Breast epithelium (tissue), 4 donors: ENCODE results near the gene ADGRG3. TPM values are rescaled to one million over a fixed set of nuclear protein-coding genes. Genes with fewer than 3 reads are reported as not detected.

Experiments used
- DNase-seq, 2 donors: peaks; one replicate each; pipeline ENCODE4 v3.0.0-alpha.2; 2019; ENCODE audit warnings: low spot score in 2 of 2
- H3K27ac ChIP-seq, 2 donors: fragments of 200-600 bp; sonication (generic) in 1 of 2; one replicate each; pipeline ENCODE4 v1.5.1; 2016 to 2019; ENCODE audit warnings: mild to moderate bottlenecking in 1 of 2
- H3K27me3 ChIP-seq, 2 donors: fragments of 200-600 bp; sonication (generic) in 1 of 2; one replicate each; pipeline versions ENCODE4 v1.5.1 to v1.6.0; 2017 to 2019; ENCODE audit warnings: control low read depth in 1 of 2, mild to moderate bottlenecking in 1 of 2
- H3K36me3 ChIP-seq: fragments of 200-600 bp; one replicate; pipeline ENCODE4 v1.5.1; 2019
- H3K4me1 ChIP-seq, 2 donors: fragments of 200-600 bp; sonication (generic); one replicate each; pipeline ENCODE4 v1.5.1; 2016 to 2019; ENCODE audit warnings: control low read depth in 1 of 2
- H3K4me3 ChIP-seq, 3 donors: fragments of 200-600 bp; sonication (generic); 1 replicate in 2 of 3; 2 replicates in 1 of 3; pipeline ENCODE4 v1.5.1; 2016 to 2019; ENCODE audit warnings: mild to moderate bottlenecking in 3 of 3, moderate library complexity in 2 of 3
- H3K9me3 ChIP-seq, 2 donors: fragments of 200-600 bp; sonication (generic) in 1 of 2; one replicate each; pipeline ENCODE4 v1.5.1; 2016 to 2019; ENCODE audit warnings: control low read depth in 1 of 2
- CTCF ChIP-seq, 3 donors: fragments of 450-650 bp; IDR thresholded peaks; one replicate each; pipeline ENCODE4 v1.5.1; 2016 to 2017; ENCODE audit warnings: antibody characterized with exemption in 3 of 3, mild to moderate bottlenecking in 3 of 3, moderate library complexity in 3 of 3
- POLR2A ChIP-seq: fragments of 450-650 bp; IDR thresholded peaks from one replicate; pipeline ENCODE4 v1.6.1; 2016; ENCODE audit warnings: antibody characterized with exemption, mild to moderate bottlenecking, moderate library complexity
- POLR2AphosphoS5 ChIP-seq, 3 donors: sonication (generic); formaldehyde crosslinking; IDR thresholded peaks; one replicate each; pipeline ENCODE4 v1.6.1; 2017; ENCODE audit warnings: antibody characterized with exemption in 3 of 3
- intact Hi-C: fragments of 100-400 bp; cut with DNase I; formaldehyde crosslinking; loops from one replicate; pipeline ENCODE4 v1.15.1; 2023; ENCODE audit warnings: low total_unique reads
- total RNA-seq, 3 donors: library from RNA; depleted of rRNA; stranded (reverse); fragments of >200 nt; gene quantifications; one replicate each; pipeline ENCODE4 v1.1.0, GENCODE V29; 2016

The ADGRG3 gene
- total RNA-seq, 3 donors from 2014 or later, result 0.64 to 5.2 (median 1.6) TPM

GRCh38 chr16:57713596-57713995 lies 45.5 kb downstream of the ADGRG3 start:
- Histone ChIP-seq H3K27ac (no peak overlapping the region), H3K4me3 (no peak overlapping the region), H3K36me3 (no peaks in the 10 kb centered on the region), H3K9me3 (no peaks in the 10 kb centered on the region), H3K4me1 (no peaks in the 10 kb centered on the region), H3K27me3 (no peaks in the 10 kb centered on the region)
- intact Hi-C loops, result loop anchor here (1.0 kb wide), 1 partner anchor 27 kb away; no protein-coding TSS in a partner anchor
- TF ChIP-seq POLR2A (no peak), CTCF (IDR thresholded peaks at IDR 0.05) (no peak), POLR2AphosphoS5 (IDR thresholded peaks at IDR 0.05) (no peak)
- no peak for DNase-seq

- H3K27ac ChIP-seq, result no peak overlapping the region
- intact Hi-C loops, result no loop called here
- no peak for TF ChIP-seq POLR2AphosphoS5 (IDR thresholded peaks at IDR 0.05)
- no peak for TF ChIP-seq POLR2A
- TF ChIP-seq CTCF (IDR thresholded peaks at IDR 0.05), result no peak
- no peaks in the 10 kb centered on the region for H3K9me3 ChIP-seq
- DNase-seq, result no peak
- no peaks in the 10 kb centered on the region for H3K4me1 ChIP-seq
- H3K27me3 ChIP-seq, result no peaks in the 10 kb centered on the region
- no peak overlapping the region for H3K4me3 ChIP-seq
- H3K36me3 ChIP-seq, result no peaks in the 10 kb centered on the region
Measured at GRCh38 chr16:57714047-57714446, 45.9 kb downstream of the ADGRG3 start.

GRCh38 chr16:57720142-57720575 lies 52.1 kb downstream of the ADGRG3 start:
- intact Hi-C loops, result no loop called here
- TF ChIP-seq POLR2A (no peak), CTCF (IDR thresholded peaks at IDR 0.05) (peak in 1 of 3 donors; percentile 24)
- DNase-seq, result no peak
- H3K4me3 ChIP-seq, result no peak overlapping the region
- no peaks in the 10 kb centered on the region for H3K4me1 ChIP-seq
- H3K27me3 ChIP-seq, result no peaks in the 10 kb centered on the region
- no peaks in the 10 kb centered on the region for H3K9me3 ChIP-seq
- no peak overlapping the region for H3K27ac ChIP-seq
- H3K36me3 ChIP-seq, result no peaks in the 10 kb centered on the region

- TF ChIP-seq POLR2A, result no peak
- intact Hi-C loops, result no loop called here
- Histone ChIP-seq H3K4me1 (no peaks in the 10 kb centered on the region), H3K4me3 (no peak overlapping the region), H3K27me3 (no peaks in the 10 kb centered on the region), H3K27ac (no peak overlapping the region), H3K9me3 (no peaks in the 10 kb centered on the region), H3K36me3 (no peaks in the 10 kb centered on the region)
- no peak for DNase-seq
Measured at GRCh38 chr16:57721356-57722209, 53.5 kb downstream of the ADGRG3 start.

- no peak overlapping the region for H3K4me3 ChIP-seq
- no peaks in the 10 kb centered on the region for H3K4me1 ChIP-seq
- intact Hi-C loops, result no loop called here
- no peaks in the 10 kb centered on the region for H3K27me3 ChIP-seq
- no peaks in the 10 kb centered on the region for H3K9me3 ChIP-seq
- DNase-seq, result no peak
- H3K27ac ChIP-seq, result no peak overlapping the region
- no peaks in the 10 kb centered on the region for H3K36me3 ChIP-seq
- TF ChIP-seq POLR2AphosphoS5 (IDR thresholded peaks at IDR 0.05), result no peak
- TF ChIP-seq CTCF (IDR thresholded peaks at IDR 0.05), result no peak
- TF ChIP-seq POLR2A, result no peak
Measured at GRCh38 chr16:57722210-57722499, 54.0 kb downstream of the ADGRG3 start.
